ENCODE measurements around the gene HLA-F.

The HLA-F gene

GRCh38 chr6:29702519-29703103 lies 20.6 kb upstream of the HLA-F start:
- WGBS (ENCODE audit: extremely low coverage, insufficient coverage, insufficient read length), result no CpG with 5 or more reads among the region's 17 CpGs
- Histone ChIP-seq H3K4me1 (ENCODE audit: control insufficient read depth in 1 of 2, insufficient read depth in 2 of 2, low read length in 2 of 2) (no peaks in the 10 kb centered on the region), H3K23ac (ENCODE audit: low read length) (no peak overlapping the region), H3K18ac (ENCODE audit: low read length) (no peak overlapping the region), H2BK12ac (ENCODE audit: low read length) (no peak overlapping the region), H3K9ac (ENCODE audit: low read length) (no peak overlapping the region), H2AFZ (ENCODE audit: insufficient read depth, low read length, poor library complexity) (no peak overlapping the region), H2BK5ac (ENCODE audit: low read depth, low read length, poor library complexity) (no peak overlapping the region), H2BK120ac (ENCODE audit: insufficient read depth, low read length, poor library complexity) (no peak overlapping the region), H3K79me2 (ENCODE audit: control insufficient read depth, insufficient read depth, low read length, poor library complexity) (no peaks in the 10 kb centered on the region), H3K4me3 (ENCODE audit: low read depth, low read length) (no peak overlapping the region), H3K27me3 (ENCODE audit: insufficient read depth, low read length) (no peaks in the 10 kb centered on the region), H4K91ac (ENCODE audit: low read depth, low read length) (no peak overlapping the region), H3K79me1 (ENCODE audit: low read length) (no peaks in the 10 kb centered on the region), H4K8ac (ENCODE audit: low read depth, low read length) (no peak overlapping the region), H3K4me2 (ENCODE audit: low read length) (no peak overlapping the region), H3K14ac (ENCODE audit: low read length) (no peak overlapping the region), H3K9me3 (ENCODE audit: insufficient read depth, low read depth, low read length) (no peaks in the 10 kb centered on the region), H4K12ac (ENCODE audit: low read depth, low read length) (no peak overlapping the region), H2AK5ac (ENCODE audit: low read length) (no peak overlapping the region), H3K36me3 (ENCODE audit: control insufficient read depth in 1 of 2, insufficient read depth in 2 of 2, low read length in 2 of 2) (no peaks in the 10 kb centered on the region), H3K27ac (ENCODE audit: low read depth, low read length) (no peak overlapping the region), H3K4ac (ENCODE audit: low read depth, low read length) (no peak overlapping the region)
- peak; percentile 59 to 83 for DNase-seq

- no peaks in the 10 kb centered on the region for H3K27me3 ChIP-seq (ENCODE audit: insufficient read depth, low read length)
- no peaks in the 10 kb centered on the region for H3K79me2 ChIP-seq (ENCODE audit: control insufficient read depth, insufficient read depth, low read length, poor library complexity)
- H2BK120ac ChIP-seq (ENCODE audit: insufficient read depth, low read length, poor library complexity), result no peak overlapping the region
- H3K4me1 ChIP-seq (ENCODE audit: control insufficient read depth in 1 of 2, insufficient read depth in 2 of 2, low read length in 2 of 2), result no peaks in the 10 kb centered on the region
- no peak overlapping the region for H4K91ac ChIP-seq (ENCODE audit: low read depth, low read length)
- no peak overlapping the region for H2BK5ac ChIP-seq (ENCODE audit: low read depth, low read length, poor library complexity)
- H3K14ac ChIP-seq (ENCODE audit: low read length), result no peak overlapping the region
- no CpG with 5 or more reads among the region's 10 CpGs for WGBS (ENCODE audit: extremely low coverage, insufficient coverage, insufficient read length)
- no peak overlapping the region for H3K23ac ChIP-seq (ENCODE audit: low read length)
- no peak overlapping the region for H2AFZ ChIP-seq (ENCODE audit: insufficient read depth, low read length, poor library complexity)
- H3K4me2 ChIP-seq (ENCODE audit: low read length), result no peak overlapping the region
- no peaks in the 10 kb centered on the region for H3K79me1 ChIP-seq (ENCODE audit: low read length)
- no peak overlapping the region for H3K27ac ChIP-seq (ENCODE audit: low read depth, low read length)
- DNase-seq, result peak; percentile 16 to 74
- no peak overlapping the region for H2AK5ac ChIP-seq (ENCODE audit: low read length)
- no peak overlapping the region for H4K8ac ChIP-seq (ENCODE audit: low read depth, low read length)
- no peak overlapping the region for H3K4ac ChIP-seq (ENCODE audit: low read depth, low read length)
- no peak overlapping the region for H4K12ac ChIP-seq (ENCODE audit: low read depth, low read length)
- H3K9ac ChIP-seq (ENCODE audit: low read length), result no peak overlapping the region
- no peak overlapping the region for H3K18ac ChIP-seq (ENCODE audit: low read length)
- peaks cover 1% of the 10 kb centered on the region for H3K9me3 ChIP-seq (ENCODE audit: insufficient read depth, low read depth, low read length)
- H3K36me3 ChIP-seq (ENCODE audit: control insufficient read depth in 1 of 2, insufficient read depth in 2 of 2, low read length in 2 of 2), result no peaks in the 10 kb centered on the region
- H3K4me3 ChIP-seq (ENCODE audit: low read depth, low read length), result no peak overlapping the region
- H2BK12ac ChIP-seq (ENCODE audit: low read length), result no peak overlapping the region
These were observed 17.6 kb upstream of the HLA-F start for GRCh38 chr6:29705389-29706231.

- Histone ChIP-seq H3K4me1 (ENCODE audit: control insufficient read depth in 1 of 2, insufficient read depth in 2 of 2, low read length in 2 of 2) (no peaks in the 10 kb centered on the region), H3K27me3 (ENCODE audit: insufficient read depth, low read length) (no peaks in the 10 kb centered on the region), H2AK5ac (ENCODE audit: low read length) (no peak overlapping the region), H3K23ac (ENCODE audit: low read length) (no peak overlapping the region), H3K14ac (ENCODE audit: low read length) (no peak overlapping the region), H4K12ac (ENCODE audit: low read depth, low read length) (no peak overlapping the region), H4K91ac (ENCODE audit: low read depth, low read length) (no peak overlapping the region), H3K79me1 (ENCODE audit: low read length) (no peaks in the 10 kb centered on the region), H4K8ac (ENCODE audit: low read depth, low read length) (no peak overlapping the region), H3K36me3 (ENCODE audit: control insufficient read depth in 1 of 2, insufficient read depth in 2 of 2, low read length in 2 of 2) (no peaks in the 10 kb centered on the region), H3K9ac (ENCODE audit: low read length) (no peak overlapping the region), H3K27ac (ENCODE audit: low read depth, low read length) (no peak overlapping the region), H2BK120ac (ENCODE audit: insufficient read depth, low read length, poor library complexity) (no peak overlapping the region), H2AFZ (ENCODE audit: insufficient read depth, low read length, poor library complexity) (no peak overlapping the region), H3K18ac (ENCODE audit: low read length) (no peak overlapping the region), H3K4me2 (ENCODE audit: low read length) (no peak overlapping the region), H2BK5ac (ENCODE audit: low read depth, low read length, poor library complexity) (no peak overlapping the region), H3K4me3 (ENCODE audit: low read depth, low read length) (no peak overlapping the region), H3K79me2 (ENCODE audit: control insufficient read depth, insufficient read depth, low read length, poor library complexity) (no peaks in the 10 kb centered on the region), H2BK12ac (ENCODE audit: low read length) (no peak overlapping the region), H3K9me3 (ENCODE audit: insufficient read depth, low read depth, low read length) (peaks cover 1% of the 10 kb centered on the region), H3K4ac (ENCODE audit: low read depth, low read length) (no peak overlapping the region)
- WGBS (ENCODE audit: extremely low coverage, insufficient coverage, insufficient read length), result no CpG with 5 or more reads among the region's 11 CpGs
- DNase-seq, result no peak
These were observed 14.6 kb upstream of the HLA-F start for GRCh38 chr6:29708432-29709179.

GRCh38 chr6:29709188-29709587 lies 14.0 kb upstream of the HLA-F start:
- Histone ChIP-seq H3K27me3 (ENCODE audit: insufficient read depth, low read length) (no peaks in the 10 kb centered on the region), H3K14ac (ENCODE audit: low read length) (no peak overlapping the region), H2AFZ (ENCODE audit: insufficient read depth, low read length, poor library complexity) (no peak overlapping the region), H3K9me3 (ENCODE audit: insufficient read depth, low read depth, low read length) (peaks cover 1% of the 10 kb centered on the region), H3K4me3 (ENCODE audit: low read depth, low read length) (no peak overlapping the region), H2BK12ac (ENCODE audit: low read length) (no peak overlapping the region), H3K18ac (ENCODE audit: low read length) (no peak overlapping the region), H3K79me2 (ENCODE audit: control insufficient read depth, insufficient read depth, low read length, poor library complexity) (no peaks in the 10 kb centered on the region), H3K4ac (ENCODE audit: low read depth, low read length) (no peak overlapping the region), H2AK5ac (ENCODE audit: low read length) (no peak overlapping the region), H3K4me2 (ENCODE audit: low read length) (no peak overlapping the region), H3K27ac (ENCODE audit: low read depth, low read length) (no peak overlapping the region), H4K12ac (ENCODE audit: low read depth, low read length) (no peak overlapping the region), H2BK120ac (ENCODE audit: insufficient read depth, low read length, poor library complexity) (no peak overlapping the region), H3K79me1 (ENCODE audit: low read length) (no peaks in the 10 kb centered on the region), H3K9ac (ENCODE audit: low read length) (no peak overlapping the region), H3K36me3 (ENCODE audit: control insufficient read depth in 1 of 2, insufficient read depth in 2 of 2, low read length in 2 of 2) (no peaks in the 10 kb centered on the region), H4K91ac (ENCODE audit: low read depth, low read length) (no peak overlapping the region), H2BK5ac (ENCODE audit: low read depth, low read length, poor library complexity) (no peak overlapping the region), H4K8ac (ENCODE audit: low read depth, low read length) (no peak overlapping the region), H3K23ac (ENCODE audit: low read length) (no peak overlapping the region), H3K4me1 (ENCODE audit: control insufficient read depth in 1 of 2, insufficient read depth in 2 of 2, low read length in 2 of 2) (no peaks in the 10 kb centered on the region)
- whole genome bisulfite sequencing (ENCODE audit: extremely low coverage, insufficient coverage, insufficient read length), result no CpG with 5 or more reads among the region's 4 CpGs
- no peak for DNase-seq
